RWPE2 (cell line): ENCODE measurements around the gene PFKP.

Experiments
- ATAC-seq: fragments of 200-7000 bp; cut with Tn5 transposase; 3 replicates; pipeline ENCODE4 v1.9.1; 2021; ENCODE audit warnings: low read depth
- DNase-seq: peaks from one replicate; pipeline ENCODE4 v3.0.0-alpha.2; 2020; ENCODE audit warnings: low spot score
- H3K27ac ChIP-seq: fragments of 450-650 bp; 2 replicates; pipeline ENCODE4 v1.5.1; 2017; ENCODE audit warnings: mild to moderate bottlenecking; ENCODE audit not compliant: poor library complexity, severe bottlenecking
- H3K27me3 ChIP-seq: fragments of 250-450 bp; sonication (Bioruptor Pico); 2 replicates; pipeline ENCODE4 v1.5.1; 2021; ENCODE audit warnings: mild to moderate bottlenecking, moderate library complexity; ENCODE audit not compliant: insufficient read depth, poor library complexity, severe bottlenecking
- H3K36me3 ChIP-seq: fragments of 250-450 bp; sonication (Bioruptor Pico); 2 replicates; pipeline ENCODE4 v1.5.1; 2020; ENCODE audit warnings: low read depth, mild to moderate bottlenecking, moderate library complexity
- H3K4me1 ChIP-seq: fragments of 250-450 bp; sonication (Bioruptor Pico); 2 replicates; pipeline ENCODE4 v1.5.1; 2021; ENCODE audit warnings: mild to moderate bottlenecking, moderate library complexity; ENCODE audit not compliant: insufficient read depth, poor library complexity, severe bottlenecking
- H3K4me3 ChIP-seq: fragments of 250-450 bp; sonication (Bioruptor Pico); 2 replicates; pipeline ENCODE4 v1.5.1; 2021; ENCODE audit warnings: mild to moderate bottlenecking, moderate library complexity; ENCODE audit not compliant: severe bottlenecking
- H3K9me3 ChIP-seq: fragments of 250-450 bp; sonication (Bioruptor Pico); 2 replicates; pipeline ENCODE4 v1.5.1; 2021; ENCODE audit warnings: mild to moderate bottlenecking, moderate library complexity; ENCODE audit not compliant: severe bottlenecking
- TF ChIP-seq, protein P1 (sequence below): fragments of 450-650 bp; IDR thresholded peaks from one replicate; pipeline ENCODE4 v1.5.1; 2017; ENCODE audit warnings: mild to moderate bottlenecking, moderate library complexity; ENCODE audit not compliant: poor library complexity, severe bottlenecking

PFKP gene

DNA sequence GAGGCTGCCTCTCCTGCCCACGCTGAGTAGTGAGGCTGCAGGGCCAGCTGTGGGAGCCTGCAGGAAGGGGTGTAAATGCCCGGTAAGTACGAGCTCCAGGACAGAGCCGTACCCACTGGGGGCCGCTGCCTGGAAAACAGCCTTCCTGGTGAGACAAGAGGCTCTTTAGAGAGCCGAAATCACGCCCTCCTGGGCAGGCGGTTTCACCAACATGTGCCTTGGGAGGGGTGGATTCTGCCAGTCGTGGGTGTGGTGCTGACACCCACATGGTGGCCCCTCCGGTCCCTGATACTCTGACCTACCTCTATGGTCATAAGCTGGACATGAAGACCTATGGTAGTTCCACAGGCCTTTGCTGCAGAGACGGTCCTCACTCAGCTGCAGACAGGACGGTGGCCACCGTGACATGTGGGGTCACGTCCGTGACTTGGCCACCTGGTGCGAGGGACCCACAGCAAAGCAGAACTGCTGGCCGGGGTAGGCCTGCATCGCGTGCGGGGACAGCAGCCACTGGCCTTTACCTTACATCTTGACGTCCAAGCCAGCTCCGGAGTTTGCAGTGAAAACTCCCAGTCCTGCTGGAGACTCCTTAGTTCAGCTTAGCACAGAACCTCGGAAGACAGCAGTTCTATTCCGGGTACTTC lies 58.3 kb downstream of the PFKP start:
- DNase-seq, result no peak
- no peak for ATAC-seq
- TF ChIP-seq, protein P1, sequence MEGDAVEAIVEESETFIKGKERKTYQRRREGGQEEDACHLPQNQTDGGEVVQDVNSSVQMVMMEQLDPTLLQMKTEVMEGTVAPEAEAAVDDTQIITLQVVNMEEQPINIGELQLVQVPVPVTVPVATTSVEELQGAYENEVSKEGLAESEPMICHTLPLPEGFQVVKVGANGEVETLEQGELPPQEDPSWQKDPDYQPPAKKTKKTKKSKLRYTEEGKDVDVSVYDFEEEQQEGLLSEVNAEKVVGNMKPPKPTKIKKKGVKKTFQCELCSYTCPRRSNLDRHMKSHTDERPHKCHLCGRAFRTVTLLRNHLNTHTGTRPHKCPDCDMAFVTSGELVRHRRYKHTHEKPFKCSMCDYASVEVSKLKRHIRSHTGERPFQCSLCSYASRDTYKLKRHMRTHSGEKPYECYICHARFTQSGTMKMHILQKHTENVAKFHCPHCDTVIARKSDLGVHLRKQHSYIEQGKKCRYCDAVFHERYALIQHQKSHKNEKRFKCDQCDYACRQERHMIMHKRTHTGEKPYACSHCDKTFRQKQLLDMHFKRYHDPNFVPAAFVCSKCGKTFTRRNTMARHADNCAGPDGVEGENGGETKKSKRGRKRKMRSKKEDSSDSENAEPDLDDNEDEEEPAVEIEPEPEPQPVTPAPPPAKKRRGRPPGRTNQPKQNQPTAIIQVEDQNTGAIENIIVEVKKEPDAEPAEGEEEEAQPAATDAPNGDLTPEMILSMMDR, result no peak
- Histone ChIP-seq H3K27me3 (no peaks in the 10 kb centered on the region), H3K27ac (no peak overlapping the region), H3K36me3 (peaks cover 79% of the 10 kb centered on the region), H3K4me3 (no peak overlapping the region), H3K9me3 (no peaks in the 10 kb centered on the region), H3K4me1 (peaks cover 6% of the 10 kb centered on the region)

GRCh38 chr10:3126249-3126648 lies 58.9 kb downstream of the PFKP start:
- Histone ChIP-seq H3K4me3 (no peak overlapping the region), H3K27ac (no peak overlapping the region), H3K4me1 (peaks cover 12% of the 10 kb centered on the region), H3K36me3 (peaks cover 75% of the 10 kb centered on the region), H3K27me3 (no peaks in the 10 kb centered on the region), H3K9me3 (no peaks in the 10 kb centered on the region)
- ATAC-seq (no peak), DNase-seq (no peak)
- TF ChIP-seq, protein P1, result no peak

- H3K9me3 ChIP-seq, result no peaks in the 10 kb centered on the region
- DNase-seq (no peak), ATAC-seq (no peak)
- H3K4me1 ChIP-seq, result peaks cover 16% of the 10 kb centered on the region
- TF ChIP-seq, protein P1, result no peak
- H3K36me3 ChIP-seq, result peaks cover 78% of the 10 kb centered on the region
- H3K27ac ChIP-seq, result no peak overlapping the region
- H3K4me3 ChIP-seq, result no peak overlapping the region
- H3K27me3 ChIP-seq, result no peaks in the 10 kb centered on the region
Measured at GRCh38 chr10:3126741-3127346, 59.5 kb downstream of the PFKP start.

- H3K36me3 ChIP-seq, result peaks cover 78% of the 10 kb centered on the region
Measured at GRCh38 chr10:3127921-3128320, 60.6 kb downstream of the PFKP start.

More at GRCh38 chr10:3127921-3128320, 60.6 kb downstream of the PFKP start:
- Histone ChIP-seq H3K27ac (no peak overlapping the region), H3K4me1 (peaks cover 16% of the 10 kb centered on the region), H3K4me3 (no peak overlapping the region), H3K27me3 (no peaks in the 10 kb centered on the region), H3K9me3 (no peaks in the 10 kb centered on the region)
- TF ChIP-seq, protein P1, result no peak
- DNase-seq (no peak), ATAC-seq (no peak)
